IPS DF 4.7 (cell line): Measurements from ENCODE around the gene ERBB3.
"Not testable (repeated sequence)": the region's sequence is repeated elsewhere in the genome, so short reads cannot be mapped to it uniquely, and the experiment has no call there.

Experiments used
- DNase-seq: peaks from one replicate; pipeline ENCODE4 v3.0.0-alpha.2; 2013; ENCODE audit warnings: low spot score; ENCODE audit errors: extremely low read depth

ERBB3 gene

GRCh38 chr12:56079723-56080555 is at the start of gene ERBB3:
TSS of gene ERBB3 (plus strand) at chr12:56080165. CDS start at chr12:56080301, 136 bp downstream.
- DNase-seq = no peak

- DNase-seq = no peak
These were observed 48.0 kb upstream of the ERBB3 start for GRCh38 chr12:56031987-56032386.

- DNase-seq = no peak
These were observed 45.2 kb upstream of the ERBB3 start for GRCh38 chr12:56034586-56035332.

- DNase-seq = no peak
These were observed 42.8 kb upstream of the ERBB3 start for GRCh38 chr12:56037161-56037560.

GRCh38 chr12:56038022-56038655 is 41.8 kb upstream of the ERBB3 start:
- DNase-seq = no peak

- no peak for DNase-seq
These were observed 39.8 kb upstream of the ERBB3 start for GRCh38 chr12:56040151-56040550.

- no peak for DNase-seq
These were observed 38.9 kb upstream of the ERBB3 start for GRCh38 chr12:56040963-56041551.

- DNase-seq = peak; percentile 100
These were observed 38.2 kb upstream of the ERBB3 start, which contains the start of gene RPS26 for GRCh38 chr12:56041552-56042429. TSS of gene RPS26 (plus strand) at chr12:56041918. CDS start at chr12:56042167, 249 bp downstream.

- DNase-seq = not testable (repeated sequence)
These were observed 37.5 kb upstream of the ERBB3 start for GRCh38 chr12:56042430-56042813.

- DNase-seq = no peak
These were observed 37.1 kb upstream of the ERBB3 start for GRCh38 chr12:56042843-56043242.

GRCh38 chr12:56046027-56046780 is 33.8 kb upstream of the ERBB3 start:
- DNase-seq = no peak

- DNase-seq = no peak
These were observed 26.5 kb upstream of the ERBB3 start for GRCh38 chr12:56053407-56053893.

- not testable (repeated sequence) for DNase-seq
These were observed 20.0 kb upstream of the ERBB3 start for GRCh38 chr12:56059964-56060363.

GRCh38 chr12:56061982-56062381 is 18.0 kb upstream of the ERBB3 start:
- no peak for DNase-seq

- no peak for DNase-seq
These were observed 17.0 kb upstream of the ERBB3 start for GRCh38 chr12:56062996-56063395.

GRCh38 chr12:56071648-56072047 is 8.3 kb upstream of the ERBB3 start:
- no peak for DNase-seq

- no peak for DNase-seq
These were observed 5.6 kb upstream of the ERBB3 start for GRCh38 chr12:56074396-56074795.

- DNase-seq = not testable (repeated sequence)
These were observed 2.0 kb upstream of the ERBB3 start for GRCh38 chr12:56077966-56078365.

- no peak for DNase-seq
These were observed 1.5 kb upstream of the ERBB3 start for GRCh38 chr12:56078427-56078826.
